GM19240 (cell line): Measurements from ENCODE around the gene SCGB1D2.
"Not testable (repeated sequence)": the region's sequence is repeated elsewhere in the genome, so short reads cannot be mapped to it uniquely, and the experiment has no call there.

Experiments
- DNase-seq: peaks from one replicate; pipeline ENCODE4 v3.0.0; 2011; ENCODE audit warnings: low spot score; ENCODE audit not compliant: insufficient read length

The SCGB1D2 gene

GRCh38 chr11:62242021-62242420 lies at the start of gene SCGB1D2:
TSS of gene SCGB1D2 (plus strand) at chr11:62242239. CDS start at chr11:62242308, 69 bp downstream.
- no peak for DNase-seq

- DNase-seq, result no peak
Observed at GRCh38 chr11:62193952-62194351, 48.1 kb upstream of the SCGB1D2 start.

GRCh38 chr11:62195010-62195409 lies 47.0 kb upstream of the SCGB1D2 start:
- DNase-seq, result not testable (repeated sequence)

GRCh38 chr11:62195945-62196344 lies 46.1 kb upstream of the SCGB1D2 start:
- no peak for DNase-seq

- not testable (repeated sequence) for DNase-seq
Observed at GRCh38 chr11:62197400-62197799, 44.6 kb upstream of the SCGB1D2 start.

- no peak for DNase-seq
Observed at GRCh38 chr11:62201376-62201775, 40.7 kb upstream of the SCGB1D2 start.

- DNase-seq, result no peak
Observed at GRCh38 chr11:62202910-62203309, 39.1 kb upstream of the SCGB1D2 start.

GRCh38 chr11:62204430-62204829 lies 37.6 kb upstream of the SCGB1D2 start:
- DNase-seq, result no peak

- DNase-seq, result no peak
Observed at GRCh38 chr11:62205441-62205840, 36.6 kb upstream of the SCGB1D2 start.

GRCh38 chr11:62206276-62207066 lies 35.6 kb upstream of the SCGB1D2 start:
- DNase-seq, result not testable (repeated sequence)

GRCh38 chr11:62208785-62209144 lies 33.3 kb upstream of the SCGB1D2 start:
- no peak for DNase-seq

GRCh38 chr11:62217191-62217748 lies 24.8 kb upstream of the SCGB1D2 start:
- no peak for DNase-seq

GRCh38 chr11:62221498-62221897 lies 20.5 kb upstream of the SCGB1D2 start:
- no peak for DNase-seq

- DNase-seq, result no peak
Observed at GRCh38 chr11:62223095-62223494, 18.9 kb upstream of the SCGB1D2 start.

- no peak for DNase-seq
Observed at GRCh38 chr11:62233730-62234129, 8.3 kb upstream of the SCGB1D2 start.

- DNase-seq, result no peak
Observed at GRCh38 chr11:62236187-62236586, 5.9 kb upstream of the SCGB1D2 start.

GRCh38 chr11:62237499-62237898 lies 4.5 kb upstream of the SCGB1D2 start:
- no peak for DNase-seq

GRCh38 chr11:62238151-62238550 lies 3.9 kb upstream of the SCGB1D2 start:
- no peak for DNase-seq

GRCh38 chr11:62241095-62241494 lies 944 bp upstream of the SCGB1D2 start:
- DNase-seq, result no peak

- no peak for DNase-seq
Observed at GRCh38 chr11:62245271-62245753, 3.3 kb downstream of the SCGB1D2 start.

- DNase-seq, result no peak
Observed at GRCh38 chr11:62251698-62252097, 9.7 kb downstream of the SCGB1D2 start.

GRCh38 chr11:62253999-62254542 lies 12.0 kb downstream of the SCGB1D2 start:
- DNase-seq, result no peak

- no peak for DNase-seq
Observed at GRCh38 chr11:62256281-62256680, 14.2 kb downstream of the SCGB1D2 start.
